IMR-90 (cell line): ENCODE measurements around the gene TTC16. TPM values are rescaled to one million over a fixed set of nuclear protein-coding genes. Genes with fewer than 3 reads are reported as not detected.

ENCODE experiments used
- ATAC-seq: fragments of 200-7000 bp; cut with Tn5 transposase; 2 replicates; pipeline ENCODE4 v1.9.1; 2020; ENCODE audit warnings: low read depth, mild to moderate bottlenecking, moderate library complexity
- BruUV-seq: library from RNA; stranded (reverse); fragments of 400-500 nt; replicated peaks from 2 replicates; lab custom pipeline; 2021; lab: Mats Ljungman, UMichigan
- CTCF ChIA-PET: fragments of 300-600 bp; formaldehyde crosslinking; extraction: SDS; loops from one replicate; lab custom pipeline; 2021; ENCODE audit warnings: antibody characterized with exemption; lab: Yijun Ruan, JAX
- POLR2A ChIA-PET: fragments of 300-600 bp; sonication (Branson Sonifier 250); formaldehyde crosslinking; loops from one replicate; lab custom pipeline; 2022; ENCODE audit warnings: antibody characterized with exemption; ENCODE audit not compliant: unreplicated experiment; lab: Charles Lee
- DNase-seq: peaks from one replicate; pipeline ENCODE4 v3.0.0; 2013
- H2AFZ ChIP-seq: replicated peaks from 2 replicates; pipeline ENCODE3; 2013; ENCODE audit warnings: low read length, mild to moderate bottlenecking; ENCODE audit not compliant: poor library complexity
- H2AK5ac ChIP-seq: 2 replicates; pipeline ENCODE4 v1.6.1; 2013; ENCODE audit warnings: low read depth, low read length, inconsistent platforms
- H2AK9ac ChIP-seq: replicated peaks from 2 replicates; pipeline ENCODE3; 2013; ENCODE audit warnings: mild to moderate bottlenecking, low read depth, low read length, moderate library complexity; ENCODE audit not compliant: poor library complexity
- H2BK120ac ChIP-seq: 2 replicates; pipeline ENCODE4 v1.6.1; 2013; ENCODE audit warnings: low read depth, low read length, inconsistent platforms
- H2BK15ac ChIP-seq: 3 replicates; pipeline ENCODE4 v1.6.1; 2013; ENCODE audit warnings: low read depth, low read length, inconsistent platforms
- H2BK20ac ChIP-seq: 2 replicates; pipeline ENCODE4 v1.6.1; 2013; ENCODE audit warnings: low read depth, mild to moderate bottlenecking, inconsistent platforms, low read length, moderate library complexity
- H2BK5ac ChIP-seq: 2 replicates; pipeline ENCODE4 v1.6.1; 2013; ENCODE audit warnings: mild to moderate bottlenecking, low read depth, low read length, inconsistent platforms; ENCODE audit not compliant: poor library complexity, severe bottlenecking
- H3K14ac ChIP-seq: replicated peaks from 2 replicates; pipeline ENCODE4 v1.6.1; 2013; ENCODE audit warnings: low read depth, low read length, inconsistent platforms
- H3K18ac ChIP-seq: 2 replicates; pipeline ENCODE4 v1.6.1; 2013; ENCODE audit warnings: low read depth, low read length, control low read depth
- H3K23ac ChIP-seq: 2 replicates; pipeline ENCODE4 v1.6.1; 2013; ENCODE audit warnings: low read depth, low read length, inconsistent platforms
- H3K27ac ChIP-seq: 2 replicates; pipeline ENCODE4 v1.5.1; 2013; ENCODE audit warnings: mild to moderate bottlenecking, control low read depth, low read length; ENCODE audit not compliant: insufficient read depth
- H3K27me3 ChIP-seq: 2 replicates; pipeline ENCODE4 v1.6.1; 2013; ENCODE audit warnings: low read length; ENCODE audit not compliant: control insufficient read depth, insufficient read depth
- H3K36me3 ChIP-seq: 2 replicates; pipeline ENCODE4 v1.6.1; 2013; ENCODE audit warnings: low read length, mixed read lengths; ENCODE audit not compliant: control insufficient read depth, insufficient read depth
- H3K4ac ChIP-seq: 2 replicates; pipeline ENCODE4 v1.6.1; 2013; ENCODE audit warnings: low read depth, low read length, inconsistent platforms
- H3K4me1 ChIP-seq: 2 replicates; pipeline ENCODE4 v1.6.1; 2013; ENCODE audit warnings: low read length, mixed read lengths; ENCODE audit not compliant: control insufficient read depth, insufficient read depth
- H3K4me2 ChIP-seq: 2 replicates; pipeline ENCODE4 v1.6.1; 2013; ENCODE audit warnings: low read depth, mild to moderate bottlenecking, control low read depth, low read length, moderate library complexity
- H3K4me3 ChIP-seq: 2 replicates; pipeline ENCODE4 v1.5.1; 2013; ENCODE audit warnings: low read depth, mild to moderate bottlenecking, control low read depth, low read length, moderate library complexity; ENCODE audit not compliant: insufficient read depth
- H3K56ac ChIP-seq: 2 replicates; pipeline ENCODE4 v1.6.1; 2013; ENCODE audit warnings: low read length, inconsistent platforms; ENCODE audit not compliant: insufficient read depth; ENCODE audit errors: extremely low read depth
- H3K79me1 ChIP-seq, 2 experiments: 2 replicates each; pipeline ENCODE4 v1.6.1; 2013; ENCODE audit warnings: low read length in 2 of 2, inconsistent platforms in 1 of 2, low read depth in 1 of 2
- H3K9ac ChIP-seq: 2 replicates; pipeline ENCODE4 v1.6.1; 2013; ENCODE audit warnings: low read depth, low read length, control low read depth
- H3K9me1 ChIP-seq: 2 replicates; pipeline ENCODE4 v1.6.1; 2013; ENCODE audit warnings: low read length, inconsistent platforms; ENCODE audit not compliant: insufficient read depth
- H3K9me3 ChIP-seq: 2 replicates; pipeline ENCODE4 v1.6.1; 2013; ENCODE audit warnings: low read length; ENCODE audit not compliant: control insufficient read depth, insufficient read depth
- H4K20me1 ChIP-seq: 2 replicates; pipeline ENCODE4 v1.6.1; 2013; ENCODE audit warnings: low read length, inconsistent platforms; ENCODE audit not compliant: insufficient read depth
- H4K5ac ChIP-seq: 2 replicates; pipeline ENCODE4 v1.6.1; 2013; ENCODE audit warnings: mild to moderate bottlenecking, low read depth, low read length, control low read depth
- H4K8ac ChIP-seq, 2 experiments: 2 replicates each; pipeline ENCODE4 v1.6.1; 2013; ENCODE audit warnings: low read depth in 2 of 2, low read length in 2 of 2, control low read depth in 1 of 2, inconsistent platforms in 1 of 2
- H4K91ac ChIP-seq: 2 replicates; pipeline ENCODE4 v1.6.1; 2013; ENCODE audit warnings: low read depth, low read length, inconsistent platforms; ENCODE audit not compliant: insufficient read depth
- BHLHE40 ChIP-seq: fragments of 150-350 bp; IDR thresholded peaks from 2 replicates; pipeline ENCODE4 v1.6.1; 2016; ENCODE audit warnings: mild to moderate bottlenecking, low read depth, low read length
- NFE2L2 ChIP-seq: fragments of 150-350 bp; IDR thresholded peaks from 2 replicates; pipeline ENCODE4 v1.6.1; 2016; ENCODE audit warnings: low read depth, mild to moderate bottlenecking, low read length
- WGBS, 2 experiments: methylation state at CpG; one replicate each; pipeline versions ENCODE4 v1.1.5 to v1.1.7; 2013; ENCODE audit warnings: missing lambda C conversion rate in 2 of 2; ENCODE audit not compliant: insufficient read length in 1 of 2; ENCODE audit errors: extremely low coverage in 2 of 2; 5-methylcytosine and 5-hydroxymethylcytosine counted together
- dilution Hi-C: fragments of 300-500 bp; cut with HindIII; formaldehyde crosslinking; loops from one replicate; pipeline ENCODE4 v1.14.3; 2018; ENCODE audit warnings: low sequenced_read_pairs; ENCODE audit not compliant: unreplicated experiment
- in situ Hi-C: fragments of 300-500 bp; cut with MboI; formaldehyde crosslinking; loops from 3 replicates; pipeline ENCODE4 v1.14.3; 2019; ENCODE audit warnings: low sequenced_read_pairs, inconsistent platforms, mixed read lengths
- intact Hi-C: fragments of 100-400 bp; cut with micrococcal nuclease; formaldehyde crosslinking; loops from 2 replicates; pipeline ENCODE4 v1.10.0; 2022
- polyA plus RNA-seq, 3 experiments: library from polyadenylated mRNA; depleted of rRNA; stranded (reverse); fragments of >200 nt; gene quantifications; 2 replicates each; pipeline ENCODE4 v1.2.3, GENCODE V29; 2012; ENCODE audit warnings: low replicate concordance in 1 of 3
- total RNA-seq: library from RNA; depleted of rRNA; stranded (reverse); fragments of >200 nt; gene quantifications from 2 replicates; pipeline ENCODE4 v1.2.3, GENCODE V29; 2012

The TTC16 gene
- total and polyA plus RNA-seq, 2 of the 4 experiments (the other 2 are of a cell fraction), result 0.02 TPM; not detected in 1

GRCh38 chr9:127735530-127736185 is 19.8 kb downstream of the TTC16 start:
- 0 out of 2 replicates have a peak, but pooled peaks cover 5% of the 10 kb centered on the region for H3K9me1 ChIP-seq
- H2AK5ac ChIP-seq, result 0 out of 2 replicates have a peak overlapping the region, but pooled peaks have one; percentile 4
- peaks cover 5% of the 10 kb centered on the region; the same call in 1 of the 2 replicates for H3K36me3 ChIP-seq
- peak overlapping the region; percentile 95 for H2AFZ ChIP-seq
- no peak overlapping the region for H2BK5ac ChIP-seq
- H2BK20ac ChIP-seq, result no peak overlapping the region
- H3K9me3 ChIP-seq, result no peaks in the 10 kb centered on the region
- H3K18ac ChIP-seq, result no peak overlapping the region
- no peak overlapping the region for H2BK15ac ChIP-seq
- no peak overlapping the region for H3K14ac ChIP-seq
- no TSS peak for BruUV-seq
- H3K56ac ChIP-seq, result no peak overlapping the region
- H4K20me1 ChIP-seq, result peaks cover 7% of the 10 kb centered on the region; the same call in 1 of the 2 replicates
- peak; percentile 54 for TF ChIP-seq BHLHE40
- no peak for TF ChIP-seq NFE2L2
- ATAC-seq, result no peak
- H3K9ac ChIP-seq, result no peak overlapping the region
- H3K4ac ChIP-seq, result no peak overlapping the region
- no peak overlapping the region for H2BK120ac ChIP-seq
- no peak overlapping the region for H3K23ac ChIP-seq
- H4K8ac ChIP-seq, result no peak overlapping the region
- CTCF ChIA-PET, result interaction anchor here (0.9 to 2.0 kb wide), 5 partner anchors 14 to 188 kb away, joined by 3 to 12 read pairs (median 3); no protein-coding TSS in a partner anchor
- H3K79me1 ChIP-seq, result peaks cover 4 to 12% of the 10 kb centered on the region in 2 experiments; a peak in 2 of 4 replicates
- in situ Hi-C loops, result loop anchor here (5.0 kb wide), 1 partner anchor 47 kb away; no protein-coding TSS in a partner anchor
- 0 out of 2 replicates have a peak, but pooled peaks cover 3% of the 10 kb centered on the region for H3K27me3 ChIP-seq
- no peak overlapping the region for H4K5ac ChIP-seq
- intact Hi-C loops, result loop anchor here (1.0 to 2.0 kb wide), 4 partner anchors 50 to 186 kb away; partner anchors contain the start of gene STXBP1
- WGBS, 2 experiments, result 52% methylated on average over 3 of the region's 15 CpGs; no CpG with 5 or more reads in 1 of the 2 experiments
- H3K4me3 ChIP-seq, result no peak overlapping the region
- POLR2A ChIA-PET, result no interaction called here
- no peak overlapping the region for H4K91ac ChIP-seq
- H3K27ac ChIP-seq, result no peak overlapping the region
- no peak for DNase-seq
- H3K4me1 ChIP-seq, result peaks cover 6% of the 10 kb centered on the region
- dilution Hi-C loops, result no loop called here
- H2AK9ac ChIP-seq, result peak overlapping the region; percentile 76
- H3K4me2 ChIP-seq, result peak overlapping the region; percentile 56
